SK-N-SH treated with all-trans-retinoic acid at 6 μM for 48 hours (cell line): Measurements from ENCODE around the gene AMPH.

Experiments
- ATAC-seq: fragments of 200-7000 bp; cut with Tn5 transposase; 3 replicates; pipeline ENCODE4 v1.9.1; 2020; ENCODE audit warnings: mild to moderate bottlenecking, moderate library complexity
- ARNTL ChIP-seq: fragments of 450-650 bp; formaldehyde crosslinking; IDR thresholded peaks from 2 replicates; pipeline ENCODE4 v1.5.0; 2020; ENCODE audit warnings: low read depth, mild to moderate bottlenecking, moderate library complexity, borderline replicate concordance
- BACH2 ChIP-seq: fragments of 250-450 bp; sonication (Bioruptor Pico); IDR thresholded peaks from 2 replicates; pipeline ENCODE4 v1.9.0; 2021; ENCODE audit warnings: mild to moderate bottlenecking, borderline replicate concordance
- CSDC2 ChIP-seq: fragments of 250-450 bp; sonication (Bioruptor Pico); IDR thresholded peaks from 2 replicates; pipeline ENCODE4 v1.5.0; 2020; ENCODE audit warnings: mild to moderate bottlenecking, moderate library complexity
- ESRRG ChIP-seq: fragments of 250-450 bp; sonication (Bioruptor Pico); IDR thresholded peaks from 2 replicates; pipeline ENCODE4 v1.6.1; 2021; ENCODE audit warnings: mild to moderate bottlenecking
- GLIS3 ChIP-seq: fragments of 250-450 bp; sonication (Bioruptor Pico); IDR thresholded peaks from 2 replicates; pipeline ENCODE4 v1.5.0; 2020; ENCODE audit warnings: mild to moderate bottlenecking, moderate library complexity
- PPARA ChIP-seq: fragments of 250-450 bp; sonication (Bioruptor Pico); IDR thresholded peaks from 2 replicates; pipeline ENCODE4 v1.5.0; 2020; ENCODE audit warnings: mild to moderate bottlenecking, borderline replicate concordance
- SNAI2 ChIP-seq: fragments of 250-450 bp; sonication (Bioruptor Pico); IDR thresholded peaks from 2 replicates; pipeline ENCODE4 v1.5.0; 2020; ENCODE audit warnings: mild to moderate bottlenecking, moderate library complexity
- TCF4 ChIP-seq: fragments of 250-450 bp; sonication (Bioruptor Pico); IDR thresholded peaks from 2 replicates; pipeline ENCODE4 v1.8.0; 2021; ENCODE audit warnings: mild to moderate bottlenecking, moderate library complexity, borderline replicate concordance
- ZC3H10 ChIP-seq: fragments of 250-450 bp; sonication (Bioruptor Pico); IDR thresholded peaks from 2 replicates; pipeline ENCODE4 v1.5.1; 2021; ENCODE audit warnings: mild to moderate bottlenecking, moderate library complexity
- ZFP3 ChIP-seq: fragments of 250-450 bp; sonication (Bioruptor Pico); IDR thresholded peaks from 2 replicates; pipeline ENCODE4 v1.5.0; 2020; ENCODE audit warnings: mild to moderate bottlenecking, moderate library complexity
- ZFP30 ChIP-seq: fragments of 450-650 bp; formaldehyde crosslinking; IDR thresholded peaks from 2 replicates; pipeline ENCODE4 v1.5.0; 2022; ENCODE audit warnings: mild to moderate bottlenecking, moderate library complexity
- ZNF565 ChIP-seq: fragments of 450-650 bp; formaldehyde crosslinking; conservative IDR thresholded peaks from 2 replicates; pipeline ENCODE4 v1.5.0; 2020; ENCODE audit warnings: low read depth, mild to moderate bottlenecking, moderate library complexity
- ZNF8 ChIP-seq: fragments of 450-650 bp; formaldehyde crosslinking; IDR thresholded peaks from 2 replicates; pipeline ENCODE4 v1.5.0; 2020; ENCODE audit warnings: mild to moderate bottlenecking, moderate library complexity
- TF ChIP-seq, protein P1 (sequence below): fragments of 250-450 bp; sonication (Bioruptor Pico); IDR thresholded peaks from 2 replicates; pipeline ENCODE4 v1.5.1; 2021; ENCODE audit warnings: mild to moderate bottlenecking, moderate library complexity
- TF ChIP-seq, protein P2 (sequence below): fragments of 250-450 bp; sonication (Bioruptor Pico); IDR thresholded peaks from 2 replicates; pipeline ENCODE4 v1.5.1; 2020; ENCODE audit warnings: low read depth, mild to moderate bottlenecking, moderate library complexity
- TF ChIP-seq, protein P3 (sequence below): fragments of 250-450 bp; sonication (Bioruptor Pico); IDR thresholded peaks from 2 replicates; pipeline ENCODE4 v1.8.0; 2020; ENCODE audit warnings: mild to moderate bottlenecking, moderate library complexity, borderline replicate concordance
- TF ChIP-seq, protein P4 (sequence below): fragments of 250-450 bp; sonication (Bioruptor Pico); IDR thresholded peaks from 2 replicates; pipeline ENCODE4 v1.5.0; 2020; ENCODE audit warnings: mild to moderate bottlenecking, moderate library complexity
- TF ChIP-seq, protein P5 (sequence below): fragments of 250-450 bp; sonication (Bioruptor Pico); IDR thresholded peaks from 2 replicates; pipeline ENCODE4 v1.8.0; 2021; ENCODE audit warnings: low read depth, mild to moderate bottlenecking, moderate library complexity, borderline replicate concordance

The AMPH gene

DNA sequence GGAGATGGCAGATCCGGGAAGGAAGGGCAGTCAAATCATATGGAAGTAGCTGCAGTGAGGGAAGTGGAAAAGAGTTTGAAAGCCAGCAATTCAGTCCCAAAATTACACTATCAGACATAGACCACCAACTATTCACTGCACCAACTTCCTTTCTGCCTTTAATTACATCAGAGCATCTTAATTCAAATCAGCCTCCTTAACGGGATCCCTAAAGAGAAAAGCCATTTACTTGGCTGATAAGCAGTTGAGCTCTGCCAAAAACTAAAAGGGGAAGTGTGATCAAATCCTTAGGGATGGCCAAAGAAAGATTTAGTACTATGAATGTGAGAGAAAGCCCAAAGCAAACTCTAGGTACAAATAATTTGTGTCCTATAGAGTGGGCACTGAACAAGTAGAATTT, 110.4 kb downstream of the AMPH start:
- no peak for ATAC-seq
- TF ChIP-seq ARNTL (CRISPR knock-in tag) (no peak), ZNF8 (no peak), TCF4 (CRISPR knock-in tag) (no peak), ZFP3 (CRISPR knock-in tag) (no peak), ZFP30 (CRISPR knock-in tag) (no peak), ZC3H10 (no peak), GLIS3 (no peak), BACH2 (CRISPR knock-in tag) (no peak), CSDC2 (CRISPR knock-in tag) (no peak), PPARA (CRISPR knock-in tag) (no peak), ZNF565 (no peak)
- TF ChIP-seq, protein P1, sequence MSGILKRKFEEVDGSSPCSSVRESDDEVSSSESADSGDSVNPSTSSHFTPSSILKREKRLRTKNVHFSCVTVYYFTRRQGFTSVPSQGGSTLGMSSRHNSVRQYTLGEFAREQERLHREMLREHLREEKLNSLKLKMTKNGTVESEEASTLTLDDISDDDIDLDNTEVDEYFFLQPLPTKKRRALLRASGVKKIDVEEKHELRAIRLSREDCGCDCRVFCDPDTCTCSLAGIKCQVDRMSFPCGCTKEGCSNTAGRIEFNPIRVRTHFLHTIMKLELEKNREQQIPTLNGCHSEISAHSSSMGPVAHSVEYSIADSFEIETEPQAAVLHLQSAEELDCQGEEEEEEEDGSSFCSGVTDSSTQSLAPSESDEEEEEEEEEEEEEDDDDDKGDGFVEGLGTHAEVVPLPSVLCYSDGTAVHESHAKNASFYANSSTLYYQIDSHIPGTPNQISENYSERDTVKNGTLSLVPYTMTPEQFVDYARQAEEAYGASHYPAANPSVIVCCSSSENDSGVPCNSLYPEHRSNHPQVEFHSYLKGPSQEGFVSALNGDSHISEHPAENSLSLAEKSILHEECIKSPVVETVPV (CRISPR knock-in tag): no peak
- TF ChIP-seq, protein P2, sequence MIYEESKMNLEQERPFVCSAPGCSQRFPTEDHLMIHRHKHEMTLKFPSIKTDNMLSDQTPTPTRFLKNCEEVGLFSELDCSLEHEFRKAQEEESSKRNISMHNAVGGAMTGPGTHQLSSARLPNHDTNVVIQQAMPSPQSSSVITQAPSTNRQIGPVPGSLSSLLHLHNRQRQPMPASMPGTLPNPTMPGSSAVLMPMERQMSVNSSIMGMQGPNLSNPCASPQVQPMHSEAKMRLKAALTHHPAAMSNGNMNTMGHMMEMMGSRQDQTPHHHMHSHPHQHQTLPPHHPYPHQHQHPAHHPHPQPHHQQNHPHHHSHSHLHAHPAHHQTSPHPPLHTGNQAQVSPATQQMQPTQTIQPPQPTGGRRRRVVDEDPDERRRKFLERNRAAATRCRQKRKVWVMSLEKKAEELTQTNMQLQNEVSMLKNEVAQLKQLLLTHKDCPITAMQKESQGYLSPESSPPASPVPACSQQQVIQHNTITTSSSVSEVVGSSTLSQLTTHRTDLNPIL: no peak
- TF ChIP-seq, protein P3, sequence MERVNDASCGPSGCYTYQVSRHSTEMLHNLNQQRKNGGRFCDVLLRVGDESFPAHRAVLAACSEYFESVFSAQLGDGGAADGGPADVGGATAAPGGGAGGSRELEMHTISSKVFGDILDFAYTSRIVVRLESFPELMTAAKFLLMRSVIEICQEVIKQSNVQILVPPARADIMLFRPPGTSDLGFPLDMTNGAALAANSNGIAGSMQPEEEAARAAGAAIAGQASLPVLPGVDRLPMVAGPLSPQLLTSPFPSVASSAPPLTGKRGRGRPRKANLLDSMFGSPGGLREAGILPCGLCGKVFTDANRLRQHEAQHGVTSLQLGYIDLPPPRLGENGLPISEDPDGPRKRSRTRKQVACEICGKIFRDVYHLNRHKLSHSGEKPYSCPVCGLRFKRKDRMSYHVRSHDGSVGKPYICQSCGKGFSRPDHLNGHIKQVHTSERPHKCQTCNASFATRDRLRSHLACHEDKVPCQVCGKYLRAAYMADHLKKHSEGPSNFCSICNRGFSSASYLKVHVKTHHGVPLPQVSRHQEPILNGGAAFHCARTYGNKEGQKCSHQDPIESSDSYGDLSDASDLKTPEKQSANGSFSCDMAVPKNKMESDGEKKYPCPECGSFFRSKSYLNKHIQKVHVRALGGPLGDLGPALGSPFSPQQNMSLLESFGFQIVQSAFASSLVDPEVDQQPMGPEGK (CRISPR knock-in tag): no peak
- TF ChIP-seq, protein P4, sequence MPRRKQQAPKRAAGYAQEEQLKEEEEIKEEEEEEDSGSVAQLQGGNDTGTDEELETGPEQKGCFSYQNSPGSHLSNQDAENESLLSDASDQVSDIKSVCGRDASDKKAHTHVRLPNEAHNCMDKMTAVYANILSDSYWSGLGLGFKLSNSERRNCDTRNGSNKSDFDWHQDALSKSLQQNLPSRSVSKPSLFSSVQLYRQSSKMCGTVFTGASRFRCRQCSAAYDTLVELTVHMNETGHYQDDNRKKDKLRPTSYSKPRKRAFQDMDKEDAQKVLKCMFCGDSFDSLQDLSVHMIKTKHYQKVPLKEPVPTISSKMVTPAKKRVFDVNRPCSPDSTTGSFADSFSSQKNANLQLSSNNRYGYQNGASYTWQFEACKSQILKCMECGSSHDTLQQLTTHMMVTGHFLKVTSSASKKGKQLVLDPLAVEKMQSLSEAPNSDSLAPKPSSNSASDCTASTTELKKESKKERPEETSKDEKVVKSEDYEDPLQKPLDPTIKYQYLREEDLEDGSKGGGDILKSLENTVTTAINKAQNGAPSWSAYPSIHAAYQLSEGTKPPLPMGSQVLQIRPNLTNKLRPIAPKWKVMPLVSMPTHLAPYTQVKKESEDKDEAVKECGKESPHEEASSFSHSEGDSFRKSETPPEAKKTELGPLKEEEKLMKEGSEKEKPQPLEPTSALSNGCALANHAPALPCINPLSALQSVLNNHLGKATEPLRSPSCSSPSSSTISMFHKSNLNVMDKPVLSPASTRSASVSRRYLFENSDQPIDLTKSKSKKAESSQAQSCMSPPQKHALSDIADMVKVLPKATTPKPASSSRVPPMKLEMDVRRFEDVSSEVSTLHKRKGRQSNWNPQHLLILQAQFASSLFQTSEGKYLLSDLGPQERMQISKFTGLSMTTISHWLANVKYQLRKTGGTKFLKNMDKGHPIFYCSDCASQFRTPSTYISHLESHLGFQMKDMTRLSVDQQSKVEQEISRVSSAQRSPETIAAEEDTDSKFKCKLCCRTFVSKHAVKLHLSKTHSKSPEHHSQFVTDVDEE (CRISPR knock-in tag): no peak
- TF ChIP-seq, protein P5, sequence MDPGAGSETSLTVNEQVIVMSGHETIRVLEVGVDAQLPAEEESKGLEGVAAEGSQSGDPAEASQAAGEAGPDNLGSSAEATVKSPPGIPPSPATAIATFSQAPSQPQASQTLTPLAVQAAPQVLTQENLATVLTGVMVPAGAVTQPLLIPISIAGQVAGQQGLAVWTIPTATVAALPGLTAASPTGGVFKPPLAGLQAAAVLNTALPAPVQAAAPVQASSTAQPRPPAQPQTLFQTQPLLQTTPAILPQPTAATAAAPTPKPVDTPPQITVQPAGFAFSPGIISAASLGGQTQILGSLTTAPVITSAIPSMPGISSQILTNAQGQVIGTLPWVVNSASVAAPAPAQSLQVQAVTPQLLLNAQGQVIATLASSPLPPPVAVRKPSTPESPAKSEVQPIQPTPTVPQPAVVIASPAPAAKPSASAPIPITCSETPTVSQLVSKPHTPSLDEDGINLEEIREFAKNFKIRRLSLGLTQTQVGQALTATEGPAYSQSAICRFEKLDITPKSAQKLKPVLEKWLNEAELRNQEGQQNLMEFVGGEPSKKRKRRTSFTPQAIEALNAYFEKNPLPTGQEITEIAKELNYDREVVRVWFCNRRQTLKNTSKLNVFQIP (CRISPR knock-in tag): no peak

DNA sequence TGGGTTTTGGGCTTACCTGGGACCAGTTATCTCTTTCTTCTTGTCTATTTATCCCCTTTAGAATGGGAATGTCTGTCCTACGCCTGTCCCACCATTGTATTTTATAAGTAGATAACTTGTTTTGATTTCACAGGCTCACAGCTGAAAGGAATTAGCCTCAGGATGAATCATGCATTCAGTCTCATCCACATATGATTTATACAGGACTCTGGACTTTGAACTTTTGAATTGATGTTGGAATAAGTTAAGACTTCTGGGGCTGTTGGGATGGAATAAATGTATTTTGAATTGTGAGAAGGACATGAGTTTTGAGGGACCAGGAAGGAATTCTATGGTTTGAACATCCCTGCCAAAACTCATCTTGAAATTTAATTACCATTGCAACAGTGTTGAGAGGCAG, 112.6 kb downstream of the AMPH start:
- no peak for ATAC-seq
- TF ChIP-seq ARNTL (CRISPR knock-in tag) (no peak), ZC3H10 (no peak), PPARA (CRISPR knock-in tag) (no peak), ZNF8 (no peak), TCF4 (CRISPR knock-in tag) (no peak), GLIS3 (no peak), BACH2 (CRISPR knock-in tag) (no peak), ZFP30 (CRISPR knock-in tag) (no peak), ESRRG (CRISPR knock-in tag) (no peak), ZFP3 (CRISPR knock-in tag) (no peak), SNAI2 (no peak)
- TF ChIP-seq, protein P1 (CRISPR knock-in tag): no peak
- TF ChIP-seq, protein P3 (CRISPR knock-in tag): no peak
- TF ChIP-seq, protein P4 (CRISPR knock-in tag): no peak
- TF ChIP-seq, protein P2: no peak
